NOMO-1 treated with DMSO at 0.1 percent for 48 hours (cell line): ENCODE data around the gene KMT5B.

Experiments
- DNase-seq: peaks from one replicate; lab custom pipeline; 2025; ENCODE audit not compliant: unreplicated experiment; lab: John Stamatoyannopoulos, UW

The KMT5B gene

DNA sequence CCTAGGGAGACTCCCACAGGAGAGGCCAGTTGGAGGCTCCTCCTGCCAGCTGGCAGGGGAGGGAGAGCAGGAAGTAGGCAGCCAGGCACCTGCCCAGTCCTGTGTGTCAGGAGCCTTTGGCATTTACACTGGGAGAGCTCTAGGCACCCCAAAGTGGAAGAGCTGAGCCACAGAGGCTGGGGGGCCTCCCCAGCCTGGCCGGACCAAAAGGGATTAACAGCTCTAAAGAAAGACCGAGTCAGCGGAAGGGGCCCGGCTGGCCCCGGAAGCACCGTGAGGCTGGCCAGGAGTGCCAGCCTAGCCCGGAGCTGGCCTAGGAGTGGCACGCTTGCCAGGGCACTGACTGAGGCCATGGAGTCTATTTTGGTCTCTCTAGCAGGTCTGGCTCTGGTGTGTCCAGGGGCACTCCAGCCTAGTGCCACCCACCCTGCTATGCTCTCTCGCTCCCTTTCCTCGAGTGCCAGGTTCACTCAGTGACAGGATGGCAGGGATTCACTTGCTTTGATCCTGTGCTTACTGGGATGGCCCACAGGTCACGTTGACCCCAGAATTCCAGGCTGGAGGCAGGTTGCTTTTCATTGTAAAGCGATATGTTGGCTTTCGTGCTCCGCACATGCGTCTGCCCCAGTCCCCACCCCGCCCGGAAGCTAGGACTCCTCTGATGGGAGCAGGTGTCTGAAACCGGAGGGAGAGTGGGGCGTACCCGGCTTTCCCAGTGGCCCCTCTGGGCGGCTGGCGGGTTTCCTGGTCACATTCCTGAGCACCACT, 3.3 kb upstream of the KMT5B start:
- DNase-seq = no peak

DNA sequence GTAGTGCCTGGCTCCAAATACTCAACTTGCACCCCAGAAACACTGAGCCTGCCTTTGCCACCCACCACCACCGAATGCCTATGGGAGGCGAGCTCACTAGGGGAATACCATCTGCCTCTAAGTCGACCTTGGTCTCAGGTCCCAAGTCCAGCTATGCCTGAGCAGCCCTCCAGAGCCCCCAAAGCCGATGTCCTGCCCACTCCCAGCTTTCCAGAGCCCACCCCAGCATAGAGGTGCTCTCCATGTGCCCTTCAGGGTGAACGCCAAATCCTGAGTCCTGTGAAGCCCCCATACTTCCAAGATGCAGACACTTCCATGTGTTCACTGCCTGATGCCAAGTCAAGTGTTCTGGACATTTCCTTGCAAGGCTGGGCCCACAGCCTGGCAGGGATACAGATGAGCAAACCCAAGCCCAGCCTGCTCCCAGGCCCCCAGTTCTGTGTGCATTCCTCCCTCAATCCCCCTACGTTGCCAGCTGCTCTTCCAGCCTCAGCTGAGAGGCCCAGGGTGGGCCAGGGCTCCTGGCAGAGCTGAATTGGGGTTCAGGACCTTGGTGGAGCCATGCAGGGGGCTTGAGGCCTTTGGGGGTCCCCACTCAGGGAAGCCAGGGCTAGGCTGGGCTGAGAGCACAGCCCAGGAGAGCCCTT, 2.6 kb upstream of the KMT5B start:
- DNase-seq = no peak

DNA sequence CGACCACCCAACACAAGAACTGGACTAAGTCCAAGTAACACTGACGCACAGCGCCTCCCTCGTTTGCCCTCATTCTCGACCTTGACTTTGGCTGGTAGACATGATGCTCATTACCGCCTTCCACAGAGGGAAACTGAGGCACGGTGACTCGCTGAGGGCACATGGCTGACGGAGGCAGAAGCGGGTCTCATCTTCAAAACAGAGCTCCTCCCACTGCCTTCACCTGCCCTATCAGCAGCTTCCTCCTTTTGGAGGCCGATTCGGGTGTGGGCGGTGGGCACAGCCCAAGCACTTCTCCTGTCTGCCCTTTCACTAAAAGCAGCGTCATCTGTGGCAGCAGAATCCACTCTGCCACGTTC, 2.0 kb upstream of the KMT5B start:
- peak; percentile 6 for DNase-seq

DNA sequence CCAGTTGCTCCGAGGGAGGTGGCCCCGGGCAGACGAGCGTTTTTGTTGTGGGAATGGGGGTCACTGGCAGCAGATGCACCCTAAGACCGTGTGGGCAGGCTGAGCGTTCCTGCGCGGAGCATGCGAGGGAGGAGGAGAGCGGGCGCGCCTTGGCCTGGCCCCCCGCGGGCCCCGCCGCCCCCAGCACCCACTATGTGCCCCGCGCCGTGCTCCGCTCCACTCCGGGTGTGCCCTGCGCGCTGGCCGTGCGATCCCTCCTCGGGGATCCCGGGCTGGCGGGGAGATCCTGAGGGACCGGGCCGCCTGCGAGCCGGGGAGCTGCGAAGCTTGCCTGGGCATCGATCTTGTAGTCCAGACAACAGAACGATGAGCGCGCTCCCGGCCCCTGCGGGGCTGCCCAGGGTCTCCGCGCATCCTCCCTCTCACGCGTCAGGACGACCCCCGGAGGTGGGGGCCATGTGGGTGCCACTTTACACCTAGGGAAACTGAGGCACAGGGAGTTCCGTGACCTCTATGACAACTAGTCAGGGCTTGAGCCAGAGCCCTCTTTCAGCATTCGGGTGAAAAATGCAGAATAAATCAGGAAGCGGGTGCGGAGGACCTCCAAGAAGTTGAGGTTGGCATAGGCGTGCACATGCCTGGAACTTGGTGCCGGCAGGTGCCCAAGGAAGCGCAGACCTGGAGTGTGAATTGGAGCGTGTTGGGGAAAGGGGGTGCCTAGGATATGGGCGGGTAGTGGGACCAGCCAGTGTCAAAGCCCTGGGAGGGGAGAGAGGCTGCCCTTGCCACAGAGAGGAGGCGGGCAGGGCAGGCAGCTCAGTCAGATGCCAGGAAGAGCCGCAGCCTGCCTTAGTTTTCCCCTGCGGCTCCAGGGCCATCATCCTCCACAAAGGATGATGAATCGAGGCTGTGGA, 1.3 kb upstream of the KMT5B start:
- DNase-seq = no peak

- DNase-seq = peak; percentile 74
Observed at GRCh38 chr11:68213555-68214172, 568 bp upstream of the KMT5B start.

DNA sequence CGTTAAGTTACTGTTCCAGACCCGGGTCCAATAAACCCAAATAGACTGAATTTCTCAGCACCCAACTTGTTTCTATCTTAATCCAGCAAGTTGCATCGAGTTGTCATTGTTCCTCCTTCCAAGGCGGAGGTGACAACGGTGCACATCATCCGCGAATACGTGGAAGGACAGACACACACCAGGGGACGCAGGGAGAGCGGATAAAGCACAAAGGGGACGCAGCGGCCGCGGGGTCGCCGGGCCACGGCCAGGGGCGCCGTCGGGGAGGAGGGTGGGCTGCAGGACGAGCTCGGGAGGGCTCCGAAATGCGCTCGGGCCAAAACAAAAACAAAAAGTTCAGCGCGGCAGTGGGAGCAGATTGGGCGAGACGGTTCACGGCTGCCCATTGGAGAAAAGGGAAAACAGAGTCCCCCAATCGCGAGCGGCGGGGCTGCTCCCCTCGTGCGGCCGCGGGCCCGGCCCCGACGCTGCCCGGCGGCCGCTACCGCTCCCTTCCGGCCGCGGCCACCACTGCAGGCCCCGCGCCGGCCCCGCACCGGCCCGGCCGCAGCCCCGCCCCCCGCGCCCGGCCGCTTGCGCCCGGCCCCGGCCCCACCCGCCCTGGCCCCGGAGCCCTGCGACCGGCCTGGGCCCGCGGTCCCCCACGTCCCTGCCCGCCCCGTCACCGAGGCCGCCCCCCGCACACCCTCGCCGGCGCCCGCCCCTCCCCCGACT, 518 bp downstream of the KMT5B start:
- DNase-seq = peak; percentile 64

DNA sequence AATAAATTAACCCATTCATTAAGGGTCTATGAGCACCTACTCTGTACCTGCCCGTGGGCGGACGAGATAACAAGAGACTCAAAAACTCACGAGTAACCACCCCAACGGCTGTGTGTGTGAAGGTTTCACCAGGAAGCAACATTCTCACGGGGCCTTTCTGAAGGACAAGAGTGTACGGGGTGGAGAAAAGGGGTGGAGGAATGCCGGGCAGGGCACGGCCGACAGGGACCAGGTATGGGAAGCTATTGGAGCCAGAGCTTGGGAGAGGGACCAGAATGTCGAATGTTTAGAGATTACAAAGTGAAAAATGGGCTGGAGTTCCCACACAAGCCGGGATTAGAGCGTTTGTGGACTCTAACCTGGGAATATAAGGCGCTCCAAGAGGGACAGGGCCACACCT, 1.6 kb downstream of the KMT5B start:
- no peak for DNase-seq

DNA sequence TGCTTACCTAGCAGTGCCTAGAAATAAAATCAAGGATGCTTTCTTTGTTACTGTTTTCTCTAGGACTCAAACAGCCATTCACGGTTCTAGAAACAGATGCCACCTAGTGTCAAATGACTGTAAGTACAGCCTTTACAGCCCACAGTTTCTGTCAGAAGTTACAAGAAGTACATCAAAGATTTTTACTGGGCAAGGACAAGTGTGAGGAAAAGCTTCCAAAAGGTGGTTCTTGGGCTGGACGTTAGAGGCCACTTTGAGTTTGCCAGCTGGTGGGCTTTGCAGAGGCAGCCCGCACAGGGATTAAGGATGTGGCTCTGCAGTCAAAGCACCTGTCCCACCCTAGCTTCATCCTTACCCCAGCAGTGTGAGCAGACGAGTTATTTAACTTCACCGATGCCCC, 6.9 kb downstream of the KMT5B start:
- DNase-seq = peak; percentile 65

DNA sequence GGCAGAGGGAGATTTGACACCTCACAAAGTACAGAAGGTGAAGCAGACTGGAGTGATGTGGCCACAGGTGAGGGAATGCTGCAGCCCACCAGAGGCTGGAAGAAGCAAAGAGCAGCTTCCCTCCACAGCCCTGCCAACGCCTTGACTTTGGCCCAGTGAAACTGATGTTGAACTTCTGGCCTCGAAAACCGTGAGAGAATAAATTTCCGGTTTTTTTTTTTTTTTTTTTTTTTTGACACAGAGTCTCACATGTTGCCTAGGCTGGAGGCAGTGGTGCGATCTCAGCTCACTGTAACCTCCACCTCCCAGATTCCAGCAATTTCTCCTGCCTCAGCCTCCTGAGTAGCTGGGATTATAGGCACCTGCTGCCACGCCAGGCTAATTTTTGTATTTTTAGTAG, 8.7 kb downstream of the KMT5B start:
- no peak for DNase-seq

DNA sequence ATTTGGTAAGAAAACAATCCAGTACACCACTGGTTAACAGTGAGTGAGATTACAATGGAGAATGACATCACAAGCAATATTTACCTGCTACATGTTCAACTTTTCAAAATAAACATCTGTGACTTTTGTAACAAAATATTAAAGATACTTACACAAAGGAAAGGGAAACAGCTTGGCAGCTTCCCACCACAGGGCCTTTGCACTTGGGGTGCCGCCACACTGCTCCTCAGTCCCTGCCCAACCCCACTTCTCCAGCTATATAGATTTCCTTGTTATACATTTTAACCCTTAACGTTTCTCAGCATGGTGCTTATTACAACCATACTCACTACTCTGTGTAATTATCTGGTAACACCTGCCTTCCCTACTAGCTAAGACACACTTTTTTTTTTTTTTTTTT, 10.9 kb downstream of the KMT5B start:
- no peak for DNase-seq

DNA sequence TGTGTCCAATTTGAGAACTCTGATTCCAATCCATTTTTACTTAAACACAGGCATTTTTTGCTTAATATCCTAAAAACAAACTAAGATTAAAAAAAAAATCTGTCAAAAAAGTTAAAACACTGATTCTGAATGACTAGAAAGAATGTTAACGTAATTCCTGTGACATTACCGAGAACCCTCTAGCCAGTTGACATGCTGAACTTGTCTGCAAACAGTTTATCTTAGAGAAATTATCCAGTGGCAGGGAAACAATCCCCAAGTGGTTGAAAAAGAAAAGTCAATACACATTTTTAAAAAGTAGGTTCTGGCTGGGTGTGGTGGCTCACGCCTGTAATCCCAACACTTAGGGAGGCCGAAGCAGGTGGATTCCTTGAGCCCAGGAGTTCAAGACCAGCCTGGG, 11.6 kb downstream of the KMT5B start:
- DNase-seq = no peak

GRCh38 chr11:68200639-68201038, 12.5 kb downstream of the KMT5B start:
- DNase-seq = no peak

DNA sequence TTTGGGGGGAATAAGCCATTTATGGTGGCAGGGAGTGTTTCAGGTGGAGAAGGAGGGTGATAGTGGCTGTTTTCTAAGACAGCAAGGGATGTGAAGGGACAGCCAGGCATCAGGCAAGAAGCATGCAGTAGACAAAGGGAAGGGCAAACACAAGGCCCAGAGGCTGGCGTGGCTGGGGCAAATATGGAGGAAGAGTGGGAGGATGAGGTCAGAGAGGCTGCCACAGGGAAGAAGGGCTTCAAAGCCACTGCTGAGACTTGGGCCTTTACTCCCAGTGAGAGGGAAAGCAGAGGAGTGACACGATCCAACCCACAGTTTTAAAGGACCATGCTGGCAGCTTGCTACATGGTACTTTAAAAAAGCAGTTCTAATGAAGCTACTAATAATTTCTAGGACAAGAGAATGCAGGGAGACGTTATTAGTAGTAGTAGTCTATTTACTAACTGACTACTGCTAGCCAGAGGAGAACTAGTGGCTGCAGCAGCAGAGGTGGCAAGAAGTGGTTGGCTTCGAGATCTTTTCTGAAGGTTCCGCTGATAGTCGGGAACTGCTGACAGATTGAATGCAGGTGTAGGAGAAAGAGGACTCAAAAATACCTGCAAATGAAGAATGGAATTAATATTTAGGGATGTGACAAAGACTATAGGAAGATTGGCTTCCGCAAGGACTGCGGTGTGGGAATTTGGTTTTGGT, 13.7 kb downstream of the KMT5B start:
- DNase-seq = no peak

DNA sequence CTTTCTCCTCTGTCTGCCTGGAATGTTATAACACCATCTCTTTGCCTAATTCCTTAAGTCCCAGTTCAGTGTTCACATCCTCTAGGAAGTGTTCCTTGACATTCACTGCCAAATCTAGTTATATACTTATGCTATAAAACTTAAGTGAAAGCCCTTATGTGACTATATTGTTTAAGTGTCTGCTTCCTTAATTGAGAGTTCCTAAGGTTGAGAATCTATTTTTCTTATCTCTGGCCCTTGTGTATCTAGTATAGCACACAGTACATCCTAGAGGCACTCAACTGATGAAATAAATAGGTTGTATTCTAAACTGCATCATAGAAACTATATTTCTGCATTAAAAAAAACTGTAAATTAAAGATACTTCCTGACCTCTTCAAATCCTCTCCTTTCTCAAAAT, 16.9 kb downstream of the KMT5B start:
- no peak for DNase-seq

- DNase-seq = no peak
Observed at GRCh38 chr11:68194675-68195294, 18.3 kb downstream of the KMT5B start.

- no peak for DNase-seq
Observed at GRCh38 chr11:68193018-68193417, 20.1 kb downstream of the KMT5B start.

- no peak for DNase-seq
Observed at GRCh38 chr11:68191661-68192579, 21.2 kb downstream of the KMT5B start.

DNA sequence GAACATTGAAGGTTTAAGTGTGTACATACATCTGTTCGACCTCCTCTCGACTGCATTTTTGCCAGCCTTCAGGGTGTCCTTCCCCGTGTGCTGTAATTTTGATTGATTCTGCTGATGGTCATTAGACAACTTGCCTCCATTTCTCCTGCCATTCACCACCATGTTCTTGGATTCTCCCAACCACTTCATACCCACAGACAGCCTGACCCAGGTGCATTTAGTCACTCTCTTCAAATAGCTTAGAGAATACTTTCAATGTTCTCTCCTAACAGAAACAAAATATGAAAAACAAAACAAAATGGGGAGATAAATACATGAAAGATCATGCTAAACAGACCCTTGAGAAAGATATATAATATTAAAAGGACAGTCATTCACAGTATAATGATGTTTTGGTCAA, 23.2 kb downstream of the KMT5B start:
- DNase-seq = no peak

DNA sequence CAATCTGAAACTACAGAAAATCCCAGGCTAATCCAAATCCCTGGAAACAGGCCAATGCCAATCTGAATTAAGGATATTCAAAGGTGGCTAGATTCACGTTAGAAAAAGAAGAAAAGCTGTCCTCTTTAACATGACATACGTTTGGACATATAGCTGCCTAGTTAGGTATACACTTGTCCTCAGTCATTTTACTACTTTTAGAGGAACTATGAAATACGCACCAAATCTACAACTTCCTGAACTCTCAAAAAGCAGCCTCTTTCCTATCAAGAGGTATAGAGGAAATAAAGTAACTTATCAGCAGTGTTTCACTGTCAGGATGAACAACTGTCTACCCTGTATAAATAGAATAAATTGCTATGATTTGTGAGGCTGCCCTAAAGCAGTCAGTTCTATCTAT, 24.0 kb downstream of the KMT5B start:
- DNase-seq = peak; percentile 16
